ENCODE data around the gene ZNF689. TPM values are rescaled to one million over a fixed set of nuclear protein-coding genes. Genes with fewer than 3 reads are reported as not detected.

The ZNF689 gene
- total and polyA plus RNA-seq, 2 of the 13 experiments (the other 11 are each of a cell fraction or from before 2014, with no cell fraction given): 9.7 to 19.5 TPM

GRCh38 chr16:30615358-30616091 lies 5.3 kb upstream of the ZNF689 start (continued):
- TF ChIP-seq SNAPC4 (CRISPR knock-in tag; IDR thresholded peaks at IDR 0.05) (no peak), TFE3 (CRISPR knock-in tag; IDR thresholded peaks at IDR 0.05) (peak; percentile 22; the same call in 1 of the 2 replicates), NONO (IDR thresholded peaks at IDR 0.05) (no peak), NONO (CRISPR knock-in tag; conservative IDR thresholded peaks at IDR 0.05) (peak; percentile 71), TBX2 (CRISPR knock-in tag; IDR thresholded peaks at IDR 0.05; ENCODE audit: borderline replicate concordance) (peak; percentile 54; the same call in 1 of the 2 replicates), YEATS2 (CRISPR knock-in tag; IDR thresholded peaks at IDR 0.05; ENCODE audit: borderline replicate concordance) (0 out of 2 replicates have a peak, but pooled peaks have one; percentile 47), ARID3A (IDR thresholded peaks at IDR 0.05; ENCODE audit: low read depth, low read length) (no peak), MLX (CRISPR knock-in tag; IDR thresholded peaks at IDR 0.05) (0 out of 2 replicates have a peak, but pooled peaks have one; percentile 50), FOSL2 (CRISPR knock-in tag; IDR thresholded peaks at IDR 0.05) (peak; percentile 39; the same call in 1 of the 2 replicates), ZNF687 (CRISPR knock-in tag; IDR thresholded peaks at IDR 0.05) (peak; percentile 71), HOXA9 (CRISPR knock-in tag; IDR thresholded peaks at IDR 0.05; ENCODE audit: borderline replicate concordance) (no peak), CENPT (CRISPR knock-in tag; IDR thresholded peaks at IDR 0.05; ENCODE audit: low read depth) (no peak), ZBTB42 (CRISPR knock-in tag; IDR thresholded peaks at IDR 0.05) (peak; percentile 59; the same call in 1 of the 2 replicates), ZKSCAN8 (CRISPR knock-in tag; IDR thresholded peaks at IDR 0.05; ENCODE audit: borderline replicate concordance) (0 out of 2 replicates have a peak, but pooled peaks have one; percentile 31), RAD21 (CRISPR knock-in tag; IDR thresholded peaks at IDR 0.05) (peak; percentile 97)

Measured in HepG2 (cell line).